Activated naive CD8-positive, alpha-beta T cell treated with anti-CD3 and anti-CD28 coated beads, Interleukin-2, amount 50 U/mL, for 16 hours (primary cell): ENCODE results near the gene LRRC63.
"Not testable (repeated sequence)": the region's sequence is repeated elsewhere in the genome, so short reads cannot be mapped to it uniquely, and the experiment has no call there.

Source experiments
- DNase-seq: peaks from one replicate; pipeline ENCODE4 v3.0.0-alpha.2; 2020; ENCODE audit warnings: low read depth, low spot score

Gene LRRC63

GRCh38 chr13:46235286-46235685, 23.6 kb downstream of the LRRC63 start:
- DNase-seq: no peak

- no peak for DNase-seq
These were observed 53.6 kb downstream of the LRRC63 start for GRCh38 chr13:46265292-46265691.

- DNase-seq: no peak
These were observed 55.4 kb downstream of the LRRC63 start for GRCh38 chr13:46267166-46267565.

GRCh38 chr13:46270416-46270815, 58.7 kb downstream of the LRRC63 start:
- DNase-seq: no peak

GRCh38 chr13:46274094-46274698, 62.5 kb downstream of the LRRC63 start:
- DNase-seq: no peak

- DNase-seq: no peak
These were observed 66.7 kb downstream of the LRRC63 start for GRCh38 chr13:46278474-46278873.

GRCh38 chr13:46281779-46282178, 70.1 kb downstream of the LRRC63 start:
- no peak for DNase-seq

GRCh38 chr13:46283912-46284824, 72.4 kb downstream of the LRRC63 start:
- DNase-seq: not testable (repeated sequence)

- DNase-seq: no peak
These were observed 75.2 kb downstream of the LRRC63 start for GRCh38 chr13:46286972-46287371.

- DNase-seq: no peak
These were observed 77.0 kb downstream of the LRRC63 start for GRCh38 chr13:46288570-46289259.

- DNase-seq: no peak
These were observed 77.7 kb downstream of the LRRC63 start for GRCh38 chr13:46289260-46289955.

GRCh38 chr13:46290434-46290833, 78.7 kb downstream of the LRRC63 start:
- no peak for DNase-seq

GRCh38 chr13:46293436-46293835, 81.7 kb downstream of the LRRC63 start:
- no peak for DNase-seq

- DNase-seq: no peak
These were observed 83.9 kb downstream of the LRRC63 start for GRCh38 chr13:46295491-46296114.

- DNase-seq: no peak
These were observed 84.5 kb downstream of the LRRC63 start for GRCh38 chr13:46296115-46296822.

GRCh38 chr13:46296921-46297320, 85.2 kb downstream of the LRRC63 start:
- no peak for DNase-seq

GRCh38 chr13:46297361-46297811, 85.7 kb downstream of the LRRC63 start:
- no peak for DNase-seq

GRCh38 chr13:46303742-46304385, 92.1 kb downstream of the LRRC63 start:
- no peak for DNase-seq

- no peak for DNase-seq
These were observed 92.8 kb downstream of the LRRC63 start for GRCh38 chr13:46304546-46304945.

GRCh38 chr13:46307554-46307953, 95.8 kb downstream of the LRRC63 start:
- DNase-seq: no peak
